Adrenal gland (tissue), 12 donors: ENCODE data around the gene BGN. TPM values are rescaled to one million over a fixed set of nuclear protein-coding genes. Genes with fewer than 3 reads are reported as not detected.
A peak's percentile ranks its signal among the peaks of the same experiment; 100 is the strongest.

Source experiments
- DNase-seq, 7 donors: peaks; one replicate each; pipeline ENCODE4 v3.0.0-alpha.2; 2019 to 2020
- H3K27ac ChIP-seq, 5 donors: fragments of 200-600 bp; sonication (generic) in 4 of 5; 1 replicate in 3 of 5; 2 replicates in 2 of 5; pipeline versions ENCODE4 v1.5.1 to v1.8.0; 2016 to 2020; ENCODE audit warnings: mild to moderate bottlenecking in 1 of 5
- H3K27me3 ChIP-seq: fragments of 200-600 bp; 2 replicates; pipeline ENCODE4 v1.8.0; 2021
- H3K36me3 ChIP-seq, 2 donors: fragments of 200-600 bp; replicated peaks in 1 of 2; 1 replicate in 1 of 2; 2 replicates in 1 of 2; pipeline versions ENCODE4 v1.5.1 to v1.8.0; 2018 to 2022
- H3K4me1 ChIP-seq, 2 donors: fragments of 200-600 bp; replicated peaks in 1 of 2; 1 replicate in 1 of 2; 2 replicates in 1 of 2; pipeline versions ENCODE4 v1.5.1 to v1.8.0; 2018 to 2021
- H3K4me3 ChIP-seq, 4 donors: fragments of 200-600 bp; sonication (generic) in 3 of 4; one replicate each; pipeline ENCODE4 v1.5.1; 2016 to 2018
- H3K9me3 ChIP-seq, 3 donors: fragments of 200-600 bp; sonication (generic) in 1 of 3; replicated peaks in 1 of 3; 1 replicate in 2 of 3; 2 replicates in 1 of 3; pipeline versions ENCODE4 v1.5.1 to v1.8.0; 2016 to 2021
- POLR2A ChIP-seq, 2 donors: fragments of 450-650 bp; IDR thresholded peaks; one replicate each; pipeline ENCODE4 v1.6.1; 2017; ENCODE audit warnings: antibody characterized with exemption in 2 of 2, mild to moderate bottlenecking in 2 of 2, moderate library complexity in 1 of 2
- WGBS, 4 donors: extraction: QIAGEN DNeasy Blood & Tissue Kit in 2 of 4; methylation state at CpG; one replicate each; pipeline versions ENCODE4 v1.1.5 to v1.1.7; 2013 to 2017; 5-methylcytosine and 5-hydroxymethylcytosine counted together
- intact Hi-C, 2 donors: fragments of 100-400 bp; cut with DNase I; formaldehyde crosslinking; loops; one replicate each; pipeline versions ENCODE4 v1.14.1 to v1.15.0; 2022 to 2023
- polyA plus RNA-seq, 3 donors: library from polyadenylated mRNA; stranded (reverse); fragments of 200-250 nt in 2 of 3; fragments of 350-450 nt in 1 of 3; fragmentation: Illumina TruSeq in 1 of 3; extraction: RNeasy Lipid Tissue Mini Kit (QIAGEN cat#74804) in 1 of 3; gene quantifications; one replicate each; pipeline ENCODE4 v1.2.3, GENCODE V29; 2013 to 2014
- total RNA-seq, 9 donors: library from RNA; depleted of rRNA in 4 of 9; stranded (reverse); fragments of >200 nt in 4 of 9; fragments of 120-200 nt in 1 of 9; fragmentation: NEBNext Ultra II Directional in 1 of 9; extraction: Animal tissue kit (Norgen Biotek cat#: 25700) in 1 of 9; gene quantifications; one replicate each; pipeline versions ENCODE4 v1.1.0 to v1.2.4, GENCODE V29; 2013 to 2023
- TF ChIP-seq, protein P1 (sequence below), 6 experiments: fragments of 450-650 bp in 4 of 6; fragments of 200-600 bp in 2 of 6; sonication (generic) in 1 of 6; IDR thresholded peaks; 1 replicate in 5 of 6; 2 replicates in 1 of 6; pipeline versions ENCODE4 v1.5.1 to v1.8.0; 2016 to 2021; ENCODE audit warnings: antibody characterized with exemption in 6 of 6, mild to moderate bottlenecking in 2 of 6, moderate library complexity in 1 of 6
- donor health status: healthy with polysubstance abuse.
- donor health status: Bipolar disorder and iron deficiency.
- donor health status: DM: yes; HTN: yes; CAD: no.
- donor health status: DM: no; HTN: no; CAD: no.
- donor health status: DM: no; HTN: no; CAD: no.
- donor health status: DM: yes; HTN: yes; CAD: no.

The BGN gene
- total and polyA plus RNA-seq, 12 donors: 18.9 to 598 (median 247) TPM

DNA sequence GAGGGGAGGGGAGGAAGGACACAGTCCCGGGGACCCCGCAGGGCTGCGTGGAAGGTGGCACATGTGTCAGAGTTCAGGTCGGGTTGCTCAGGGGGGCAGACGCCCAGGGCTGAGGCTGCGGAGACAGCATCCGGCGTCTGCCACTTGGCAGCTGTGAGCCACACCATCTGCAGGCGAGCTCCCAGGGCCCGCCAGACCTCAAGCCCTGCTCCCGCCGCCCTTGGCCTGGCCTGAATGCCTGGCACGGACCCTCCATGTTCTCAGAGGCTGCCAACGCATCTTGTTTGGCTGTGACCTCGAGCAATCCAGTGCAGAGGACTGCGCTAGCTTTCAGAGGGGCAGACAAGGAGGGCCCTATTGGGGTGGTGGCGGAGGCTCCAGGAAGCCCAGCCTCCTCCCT, 5.1 kb downstream of the BGN start:
- Histone ChIP-seq H3K27me3 (peaks cover 20% of the 10 kb centered on the region), H3K36me3 (no peaks in the 10 kb centered on the region), H3K4me3 (no peak overlapping the region), H3K4me1 (no peaks in the 10 kb centered on the region), H3K9me3 (no peaks in the 10 kb centered on the region), H3K27ac (no peak overlapping the region)
- intact Hi-C loops: no loop called here
- 65 to 79% (median 71%) methylated on average over 3 to 17 of the region's 17 CpGs for WGBS, 4 donors
- peak in 1 of 7 donors; percentile 27 for DNase-seq
- TF ChIP-seq, protein P1, sequence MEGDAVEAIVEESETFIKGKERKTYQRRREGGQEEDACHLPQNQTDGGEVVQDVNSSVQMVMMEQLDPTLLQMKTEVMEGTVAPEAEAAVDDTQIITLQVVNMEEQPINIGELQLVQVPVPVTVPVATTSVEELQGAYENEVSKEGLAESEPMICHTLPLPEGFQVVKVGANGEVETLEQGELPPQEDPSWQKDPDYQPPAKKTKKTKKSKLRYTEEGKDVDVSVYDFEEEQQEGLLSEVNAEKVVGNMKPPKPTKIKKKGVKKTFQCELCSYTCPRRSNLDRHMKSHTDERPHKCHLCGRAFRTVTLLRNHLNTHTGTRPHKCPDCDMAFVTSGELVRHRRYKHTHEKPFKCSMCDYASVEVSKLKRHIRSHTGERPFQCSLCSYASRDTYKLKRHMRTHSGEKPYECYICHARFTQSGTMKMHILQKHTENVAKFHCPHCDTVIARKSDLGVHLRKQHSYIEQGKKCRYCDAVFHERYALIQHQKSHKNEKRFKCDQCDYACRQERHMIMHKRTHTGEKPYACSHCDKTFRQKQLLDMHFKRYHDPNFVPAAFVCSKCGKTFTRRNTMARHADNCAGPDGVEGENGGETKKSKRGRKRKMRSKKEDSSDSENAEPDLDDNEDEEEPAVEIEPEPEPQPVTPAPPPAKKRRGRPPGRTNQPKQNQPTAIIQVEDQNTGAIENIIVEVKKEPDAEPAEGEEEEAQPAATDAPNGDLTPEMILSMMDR (IDR thresholded peaks at IDR 0.05): no peak
- TF ChIP-seq POLR2A (IDR thresholded peaks at IDR 0.05): no peak

DNA sequence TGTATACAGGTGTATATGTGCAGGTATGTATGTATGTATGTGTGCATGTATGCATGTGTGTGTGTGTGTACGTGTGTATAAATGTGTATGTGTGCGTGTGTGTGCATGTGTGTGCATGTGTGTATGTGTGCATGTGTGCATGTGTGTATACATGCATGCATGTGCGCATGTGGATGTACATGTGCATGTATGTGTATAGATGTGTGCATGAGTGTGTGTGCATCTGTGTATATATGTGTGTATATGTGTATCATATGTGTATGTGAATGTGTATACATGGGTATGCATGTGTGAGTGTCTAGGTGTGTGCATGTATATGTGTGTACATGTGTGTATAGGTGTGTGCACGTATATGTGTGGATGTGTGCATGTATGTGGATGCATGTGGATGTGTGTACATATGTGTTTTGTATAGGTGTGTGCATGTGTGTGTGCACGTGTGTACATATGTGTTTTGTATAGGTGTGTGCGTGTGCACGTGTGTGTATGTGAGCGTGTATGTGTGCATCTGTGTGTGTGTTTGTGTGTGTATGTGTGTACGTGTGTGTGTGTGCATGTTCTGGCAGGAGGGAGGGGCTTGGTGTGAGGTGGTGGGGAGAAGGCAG, 6.0 kb downstream of the BGN start:
- no peaks in the 10 kb centered on the region for H3K36me3 ChIP-seq
- no peak overlapping the region for H3K27ac ChIP-seq
- H3K9me3 ChIP-seq: no peaks in the 10 kb centered on the region
- H3K27me3 ChIP-seq: peaks cover 16% of the 10 kb centered on the region
- H3K4me3 ChIP-seq: no peak overlapping the region
- intact Hi-C loops: no loop called here
- no peak for DNase-seq
- H3K4me1 ChIP-seq: no peaks in the 10 kb centered on the region
- TF ChIP-seq, protein P1 (IDR thresholded peaks at IDR 0.05): no peak
- TF ChIP-seq POLR2A (IDR thresholded peaks at IDR 0.05): no peak
- 69 to 84% (median 81%) methylated on average over 8 to 9 of the region's 9 CpGs for WGBS, 4 donors

DNA sequence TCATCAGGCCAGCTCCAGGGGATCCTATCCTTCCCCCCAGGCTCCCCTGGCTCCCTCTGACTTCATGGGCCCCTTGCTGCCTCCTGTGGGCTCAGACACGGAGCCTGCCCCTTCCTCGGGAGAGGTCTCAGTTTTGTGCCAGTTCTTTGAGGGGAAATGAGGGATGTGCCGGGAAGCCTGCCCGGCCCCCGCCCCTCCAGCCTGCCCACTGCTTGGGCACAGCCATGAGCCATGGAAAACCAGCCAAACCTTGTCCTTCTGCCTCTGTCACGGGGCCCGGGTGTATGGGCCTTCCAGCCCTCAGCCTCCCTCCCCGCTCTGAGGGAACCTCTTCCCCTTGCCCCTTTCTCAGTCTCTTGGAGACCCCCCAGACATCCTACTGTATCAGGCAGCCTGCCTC, 6.8 kb downstream of the BGN start:
- no peak overlapping the region for H3K27ac ChIP-seq
- intact Hi-C loops: no loop called here

DNA sequence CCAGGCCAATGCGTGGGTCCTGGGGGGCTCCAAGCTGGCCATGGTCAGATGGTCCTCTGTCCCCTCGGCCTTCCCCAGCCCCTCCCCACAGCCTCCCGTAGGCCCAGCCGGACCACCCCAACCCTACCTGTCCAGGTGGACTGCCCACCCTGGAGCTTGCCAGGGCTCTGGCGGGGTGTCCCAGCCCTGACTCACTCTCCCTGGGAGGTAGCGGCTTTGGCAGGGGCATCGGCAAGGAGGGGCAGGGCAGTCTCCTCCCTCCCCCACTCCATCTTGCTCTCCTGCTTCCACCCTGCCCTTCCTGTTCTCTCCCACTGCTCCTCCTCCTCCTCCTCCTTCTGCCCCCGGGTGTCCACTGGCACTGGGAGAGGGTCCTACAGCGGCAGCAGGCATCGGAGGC, 7.4 kb downstream of the BGN start:
- Histone ChIP-seq H3K4me1 (no peaks in the 10 kb centered on the region), H3K36me3 (no peaks in the 10 kb centered on the region), H3K27me3 (peaks cover 9% of the 10 kb centered on the region), H3K9me3 (no peaks in the 10 kb centered on the region), H3K27ac (no peak overlapping the region), H3K4me3 (no peak overlapping the region)
- 62 to 91% (median 85%) methylated on average over 4 to 10 of the region's 10 CpGs for WGBS, 4 donors
- TF ChIP-seq POLR2A (IDR thresholded peaks at IDR 0.05): no peak
- TF ChIP-seq, protein P1 (IDR thresholded peaks at IDR 0.05): no peak
- intact Hi-C loops: no loop called here
- DNase-seq: no peak

More for the DNA sequence above, 6.8 kb downstream of the BGN start:
- TF ChIP-seq POLR2A (IDR thresholded peaks at IDR 0.05): no peak
- TF ChIP-seq, protein P1 (IDR thresholded peaks at IDR 0.05): no peak
- peaks cover 9% of the 10 kb centered on the region for H3K27me3 ChIP-seq
- no peaks in the 10 kb centered on the region for H3K36me3 ChIP-seq
- H3K9me3 ChIP-seq: no peaks in the 10 kb centered on the region
- DNase-seq: no peak
- WGBS, 4 donors: 74 to 87% (median 82%) methylated on average over 4 to 8 of the region's 8 CpGs
- H3K4me1 ChIP-seq: no peaks in the 10 kb centered on the region
- no peak overlapping the region for H3K4me3 ChIP-seq
